ENCODE results near the gene MAPK11.
A peak's percentile ranks its signal among the peaks of the same experiment; 100 is the strongest.

The MAPK11 gene

GRCh38 chr22:50246242-50247175 lies 23.7 kb downstream of the MAPK11 start:
- no peak for DNase-seq

GRCh38 chr22:50245214-50246072 lies 24.7 kb downstream of the MAPK11 start:
- no peak for DNase-seq

GRCh38 chr22:50244420-50245213 lies 25.6 kb downstream of the MAPK11 start, which contains the start of gene TUBGCP6:
Gene TUBGCP6 (minus strand): TSS chr22:50245023. CDS start chr22:50244459, 564 bp downstream.
- DNase-seq: peak; percentile 83

GRCh38 chr22:50243685-50244419 lies 26.3 kb downstream of the MAPK11 start:
- no peak for DNase-seq

GRCh38 chr22:50242406-50242949 lies 27.7 kb downstream of the MAPK11 start:
- DNase-seq: no peak

- DNase-seq: no peak
Observed at GRCh38 chr22:50238755-50239154, 31.4 kb downstream of the MAPK11 start.

- no peak for DNase-seq
Observed at GRCh38 chr22:50236731-50237409, 33.3 kb downstream of the MAPK11 start.

- DNase-seq: no peak
Observed at GRCh38 chr22:50233223-50233622, 37.0 kb downstream of the MAPK11 start.

GRCh38 chr22:50232481-50233151 lies 37.6 kb downstream of the MAPK11 start:
- DNase-seq: no peak

- DNase-seq: no peak
Observed at GRCh38 chr22:50229370-50229769, 40.8 kb downstream of the MAPK11 start.

GRCh38 chr22:50228366-50228765 lies 41.8 kb downstream of the MAPK11 start:
- no peak for DNase-seq

- DNase-seq: no peak
Observed at GRCh38 chr22:50227579-50228215, 42.5 kb downstream of the MAPK11 start.

GRCh38 chr22:50226875-50227165 lies 43.4 kb downstream of the MAPK11 start:
- no peak for DNase-seq

GRCh38 chr22:50226063-50226874 lies 43.9 kb downstream of the MAPK11 start:
- no peak for DNase-seq

GRCh38 chr22:50225200-50225969 lies 44.8 kb downstream of the MAPK11 start:
- no peak for DNase-seq

GRCh38 chr22:50224071-50224470 lies 46.1 kb downstream of the MAPK11 start:
- no peak for DNase-seq

GRCh38 chr22:50222508-50222907 lies 47.7 kb downstream of the MAPK11 start:
- DNase-seq: no peak

Data from NCI-H1436 (cell line).